GM19372 (cell line): ENCODE data around the gene ESD.

Experiments
- ATAC-seq: cut with Tn5 transposase; IDR thresholded peaks from one replicate; pipeline ENCODE4 v1.9.1; 2021; ENCODE audit warnings: mild to moderate bottlenecking, low read depth, moderate library complexity; ENCODE audit not compliant: unreplicated experiment

The ESD gene

DNA sequence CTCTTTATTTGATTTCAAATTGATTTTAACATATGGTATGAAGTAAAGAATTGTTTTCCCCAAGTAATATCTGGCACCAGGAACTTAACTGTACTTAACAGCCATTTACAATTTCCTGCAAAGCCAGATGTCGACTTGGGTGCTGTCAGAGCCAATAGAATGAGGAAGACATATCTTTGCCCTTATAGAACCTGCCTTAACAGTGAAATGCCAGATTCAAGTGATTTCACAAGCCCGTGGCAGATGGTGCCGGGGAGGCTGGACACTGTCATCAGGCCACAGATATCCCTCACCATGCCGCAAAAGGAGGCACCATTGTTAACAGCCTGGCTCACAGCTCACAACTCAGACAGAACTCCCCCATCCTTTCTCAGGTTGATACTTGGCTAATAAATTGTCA, 48.7 kb downstream of the ESD start:
- ATAC-seq = no peak

DNA sequence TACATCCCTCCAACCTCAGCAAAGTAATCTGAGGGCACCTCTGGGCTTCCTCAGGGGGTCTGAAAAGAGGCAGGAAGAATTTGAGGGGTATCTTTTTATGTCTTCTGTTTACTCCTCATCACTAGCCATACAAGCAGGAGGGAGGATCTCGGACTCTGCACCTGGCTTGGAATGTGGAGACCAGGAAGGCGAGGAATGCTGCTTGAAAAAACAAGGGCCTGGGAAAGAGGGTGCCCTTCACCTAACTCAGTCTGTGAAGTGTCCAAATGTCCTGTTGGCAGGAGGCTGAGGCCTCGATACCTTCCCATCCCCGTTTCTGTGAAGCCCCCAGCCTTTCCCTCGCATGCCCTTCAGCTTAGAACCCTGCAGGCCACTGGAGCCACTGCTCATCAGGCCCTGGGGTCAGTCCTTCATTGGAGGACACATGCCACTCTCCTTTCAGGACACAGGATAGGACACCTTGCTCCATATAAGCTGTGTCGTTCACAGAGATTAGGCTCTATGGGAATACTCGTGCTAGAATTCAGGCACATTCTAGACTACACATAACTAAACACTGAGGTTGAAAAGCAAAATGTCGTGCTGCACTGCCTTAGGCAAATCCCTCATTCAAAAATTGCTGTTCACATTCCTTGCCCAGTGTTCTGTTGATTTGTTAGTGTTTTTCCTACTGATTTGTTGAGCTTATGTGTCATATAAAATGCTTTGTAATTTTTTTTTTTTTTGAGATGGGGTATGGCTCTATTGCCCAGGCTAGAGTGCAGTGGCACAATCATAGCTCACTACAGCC, 49.7 kb downstream of the ESD start:
- no peak for ATAC-seq

DNA sequence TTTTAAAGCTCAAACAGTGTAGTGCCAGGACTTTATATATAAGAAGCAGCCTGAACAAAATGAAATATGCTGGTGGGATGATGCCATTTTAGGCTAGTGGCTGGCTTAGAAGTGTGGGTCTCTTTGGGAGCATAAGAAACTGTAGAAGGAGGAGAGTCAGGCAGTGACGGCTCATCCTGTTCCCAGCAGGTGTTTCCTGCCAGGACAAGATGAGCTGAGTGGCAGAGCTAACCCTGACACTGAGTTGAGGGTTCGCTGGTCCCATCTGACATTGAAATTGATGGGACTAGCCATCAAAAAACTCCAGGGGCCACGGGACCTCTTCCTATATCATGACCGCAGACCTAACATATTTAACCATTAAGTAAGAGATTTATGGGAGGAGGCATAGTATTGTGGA, 51.3 kb downstream of the ESD start:
- no peak for ATAC-seq

DNA sequence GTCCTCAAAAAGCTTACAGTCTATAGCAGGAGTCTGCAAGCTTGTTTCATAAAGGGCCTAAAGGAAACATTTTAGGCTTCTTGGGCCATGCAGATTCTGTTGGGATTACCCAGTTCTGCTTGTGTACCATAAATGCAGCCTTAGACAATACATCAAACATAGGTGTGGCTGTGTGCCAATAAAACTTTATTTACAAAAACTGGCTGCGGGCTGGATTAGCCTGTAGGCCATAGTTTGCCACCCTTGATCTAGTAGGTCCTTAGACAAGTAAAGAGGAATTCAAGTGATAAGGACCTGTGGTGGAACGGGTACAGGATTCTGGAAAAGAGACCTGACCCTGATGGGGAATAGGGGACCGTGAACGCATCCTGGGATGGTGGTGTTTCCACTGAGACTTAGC, 51.9 kb downstream of the ESD start:
- ATAC-seq = no peak

DNA sequence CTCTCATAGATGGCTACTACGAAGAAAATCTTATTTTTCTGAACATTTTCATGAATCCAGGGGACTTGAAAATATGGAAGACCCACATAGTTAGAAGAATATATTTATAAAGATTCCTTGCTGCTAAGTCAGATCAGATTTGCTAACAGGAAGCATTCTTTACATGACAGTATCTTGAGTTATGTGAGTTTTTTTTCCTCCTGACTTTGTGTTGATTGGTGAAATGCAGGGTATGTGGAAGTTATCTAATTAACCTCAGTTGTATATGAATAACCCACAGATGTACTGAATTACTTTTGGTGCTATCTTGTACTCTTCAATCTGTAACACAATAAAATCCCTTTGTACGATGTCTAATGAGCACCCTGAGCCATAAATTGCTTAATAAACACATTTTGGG, 53.8 kb downstream of the ESD start:
- ATAC-seq = no peak

DNA sequence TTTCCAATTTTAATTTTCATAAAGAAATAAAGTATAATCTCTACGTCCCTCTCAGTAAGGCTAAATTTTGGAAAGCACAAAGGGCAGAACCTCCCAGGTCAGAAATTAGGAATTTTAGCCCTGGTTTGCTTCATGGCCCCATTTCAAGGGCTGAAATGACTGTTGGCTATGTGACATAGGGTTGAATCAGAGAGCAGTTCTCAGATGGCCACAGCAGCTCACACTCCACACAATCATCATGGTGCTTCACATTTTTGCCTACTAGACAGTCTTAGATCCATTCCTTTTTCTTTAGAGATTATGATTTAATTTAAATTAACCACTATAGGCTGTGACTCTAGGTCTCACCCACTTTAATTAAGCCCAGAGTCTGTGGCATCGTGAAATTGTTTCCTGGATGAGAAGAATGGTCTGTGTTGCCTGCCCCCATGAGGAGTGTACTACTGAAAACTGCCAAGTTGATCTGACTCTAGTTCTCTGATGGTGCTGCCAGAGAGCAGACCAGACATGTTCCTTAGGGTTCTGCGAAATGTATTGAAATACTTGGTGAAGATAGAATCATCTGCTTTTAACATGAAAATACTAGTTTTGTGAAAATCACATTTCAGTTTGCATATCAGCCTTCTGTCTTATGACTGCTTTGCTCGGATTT, 57.4 kb downstream of the ESD start:
- ATAC-seq = no peak

DNA sequence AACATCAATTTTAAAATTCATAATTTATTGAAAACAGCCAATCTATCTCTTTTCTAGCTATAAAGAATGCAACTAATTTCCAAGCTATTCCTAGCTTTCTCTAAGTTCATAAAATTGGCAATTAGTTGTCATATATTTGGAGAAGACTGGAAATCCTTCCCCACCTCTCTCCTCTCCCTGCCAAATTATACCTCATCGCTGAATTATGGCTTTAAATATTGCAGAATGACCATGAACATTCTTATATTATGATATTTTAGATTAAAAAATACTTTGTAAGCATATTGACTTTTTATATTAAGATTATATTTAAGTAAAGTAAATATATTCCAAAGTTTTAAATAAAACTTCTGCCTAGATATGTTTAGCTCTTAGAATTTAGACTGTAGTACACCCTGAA, 58.2 kb downstream of the ESD start:
- ATAC-seq = no peak

DNA sequence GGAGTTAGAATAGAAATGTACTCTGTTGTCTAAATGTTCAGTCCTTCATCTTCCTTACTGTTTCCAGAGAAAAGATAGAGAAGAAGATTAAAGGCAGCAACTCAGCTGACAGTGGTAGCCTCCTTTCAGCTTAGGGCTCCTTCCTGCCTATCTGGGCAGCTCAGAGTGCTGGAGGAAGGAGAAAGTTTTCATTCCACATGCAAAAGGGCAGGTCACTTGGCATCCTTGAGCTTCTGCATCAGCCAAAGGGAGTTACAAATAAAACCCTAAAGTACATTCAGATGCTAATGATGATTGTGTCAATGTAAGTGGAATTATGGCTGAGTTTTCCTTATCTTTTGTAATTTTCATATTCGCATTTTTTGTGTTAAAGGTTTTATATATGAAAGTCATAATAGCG, 58.9 kb downstream of the ESD start:
- ATAC-seq = no peak

DNA sequence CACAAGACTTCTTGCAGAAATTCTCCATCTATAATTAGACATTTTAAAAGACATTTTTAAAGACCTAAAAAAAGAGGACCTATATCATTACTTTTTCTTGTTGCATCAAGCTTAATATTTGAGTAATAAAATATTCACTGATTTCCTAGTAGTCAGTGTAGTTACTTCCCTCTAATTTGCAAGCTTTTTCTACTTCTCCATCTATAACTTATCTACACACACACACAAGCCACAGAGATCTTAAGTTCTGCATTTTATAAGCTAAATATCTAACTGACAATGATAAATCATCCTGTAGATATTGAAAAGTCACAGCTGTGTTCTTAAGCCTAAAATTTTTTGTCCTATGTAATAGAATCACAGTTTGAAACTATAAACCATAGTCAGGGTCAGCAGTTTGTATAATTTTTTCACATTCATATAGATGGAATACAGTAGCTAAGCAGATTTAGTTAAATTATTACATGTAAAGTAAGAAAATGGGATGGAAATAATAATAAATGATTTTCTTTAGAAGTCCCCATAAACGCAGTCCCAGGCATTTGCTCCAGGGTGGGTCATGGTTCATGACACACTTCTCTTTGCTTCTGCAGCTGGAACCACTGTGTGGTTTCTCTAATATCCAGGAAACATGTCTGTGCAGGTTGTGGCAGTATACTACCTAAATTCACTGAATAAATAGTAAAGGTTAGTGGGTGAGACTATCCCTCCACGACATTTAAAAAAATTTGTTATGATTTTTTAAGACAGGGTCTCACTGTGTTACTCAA, 60.2 kb downstream of the ESD start:
- ATAC-seq = no peak

DNA sequence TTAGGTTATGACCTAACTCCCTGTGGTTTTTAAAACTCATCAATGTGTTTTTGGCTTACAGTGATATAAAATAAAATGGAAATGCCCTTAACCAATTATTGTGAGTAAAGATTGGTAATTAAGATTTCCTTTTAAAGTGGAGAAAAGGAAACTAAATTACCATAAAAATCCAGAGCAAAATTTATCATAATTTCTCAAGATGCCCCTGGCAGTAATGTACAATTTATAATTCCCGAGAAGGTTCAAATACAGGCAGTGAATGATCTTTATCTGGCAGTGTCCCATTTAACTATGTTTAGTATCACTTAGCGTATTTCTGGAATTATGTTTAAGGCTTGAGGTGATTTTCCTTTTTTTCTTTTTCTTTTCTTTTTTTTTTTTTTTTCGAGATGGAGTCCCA, 61.5 kb downstream of the ESD start:
- ATAC-seq = no peak

DNA sequence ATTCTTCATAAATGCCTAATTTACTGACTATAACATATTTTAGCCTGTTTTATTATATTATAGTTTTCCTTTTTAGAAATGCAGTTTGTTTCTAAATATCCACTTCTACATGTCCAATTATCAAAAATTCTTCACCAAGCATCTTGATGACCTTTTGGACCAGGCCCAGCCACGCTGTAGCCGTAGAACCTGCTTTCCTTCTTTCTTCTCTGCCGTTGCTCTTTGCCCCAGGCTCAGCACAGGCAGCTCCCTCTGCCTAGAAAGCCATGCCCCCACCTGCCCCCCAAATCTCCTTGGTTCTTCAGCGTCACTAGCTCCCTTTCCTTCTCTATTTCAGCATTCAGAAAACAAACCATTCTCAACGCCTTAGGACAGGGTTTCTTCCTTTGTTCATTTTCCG, 65.4 kb downstream of the ESD start:
- no peak for ATAC-seq

DNA sequence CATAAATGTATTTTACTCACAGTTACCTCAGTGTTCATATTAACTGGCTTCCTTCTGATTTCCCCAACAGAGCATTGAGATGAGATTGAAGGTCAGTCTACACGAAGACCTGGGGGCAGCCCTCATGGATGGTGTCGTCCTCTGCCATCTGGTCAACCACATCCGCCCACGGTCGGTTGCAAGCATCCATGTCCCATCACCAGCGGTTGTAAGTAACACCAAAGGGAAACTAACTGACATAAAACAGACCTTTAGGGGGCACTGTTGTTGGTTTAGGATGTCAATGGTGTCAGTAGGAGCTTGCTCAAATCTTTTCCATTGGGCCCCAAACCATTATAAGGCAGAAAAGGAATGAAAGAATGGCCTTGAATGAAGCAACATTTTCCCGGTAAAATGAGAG, 68.2 kb downstream of the ESD start:
- ATAC-seq = no peak

DNA sequence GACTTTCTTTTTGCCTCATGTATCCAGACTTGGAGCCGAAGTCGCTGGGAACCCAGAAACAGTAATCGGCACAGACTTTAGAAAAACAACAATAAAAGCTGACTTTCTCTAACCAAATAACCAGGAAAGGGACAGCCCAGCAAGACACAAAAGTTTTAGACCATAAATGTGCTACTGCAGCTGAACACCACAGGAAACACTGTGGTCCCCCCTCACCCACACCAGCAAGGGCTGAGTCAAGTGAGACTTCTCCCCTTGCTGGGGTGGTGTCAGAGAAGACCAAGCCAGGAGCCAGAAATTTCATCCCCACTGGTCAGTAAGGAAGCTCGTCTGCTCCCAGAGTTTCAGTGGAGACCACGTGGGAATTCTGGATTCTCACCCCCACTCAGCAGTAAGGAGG, 70.6 kb downstream of the ESD start:
- no peak for ATAC-seq
